Measurements from ENCODE around the gene NT5DC1. TPM values are rescaled to one million over a fixed set of nuclear protein-coding genes. Genes with fewer than 3 reads are reported as not detected.

The NT5DC1 gene
- total RNA-seq, 1 donor from 2014 or later = 29.7 TPM

GRCh38 chr6:116078945-116079344 lies 21.7 kb upstream of the NT5DC1 start:
- H3K27ac Mint-ChIP-seq (ENCODE audit: unreplicated experiment) = no peak overlapping the region
- Histone ChIP-seq H3K4me2 (ENCODE audit: low read length) (no peak overlapping the region), H2AFZ (ENCODE audit: low read depth, low read length) (no peak overlapping the region), H4K20me1 (ENCODE audit: insufficient read depth, low read length) (no peaks in the 10 kb centered on the region), H3K9ac (ENCODE audit: low read length) (no peak overlapping the region), H3K4me1 (ENCODE audit: insufficient read depth, low read length) (peaks cover 3% of the 10 kb centered on the region), H3K27me3 (ENCODE audit: insufficient read depth, low read length) (no peaks in the 10 kb centered on the region), H3K9me3 (ENCODE audit: insufficient read depth, low read depth, low read length) (no peaks in the 10 kb centered on the region), H3K36me3 (ENCODE audit: insufficient read depth, low read length) (no peaks in the 10 kb centered on the region), H3K4me3 (ENCODE audit: insufficient read depth, low read depth, low read length) (no peak overlapping the region), H3K27ac (ENCODE audit: low read depth, low read length) (no peak overlapping the region), H3K79me2 (ENCODE audit: insufficient read depth, low read length) (no peaks in the 10 kb centered on the region)
- H3K4me3 Mint-ChIP-seq (ENCODE audit: unreplicated experiment) = no peak overlapping the region
- DNase-seq (ENCODE audit: low read depth) (no peak), FAIRE-seq (no peak)
- no peaks in the 10 kb centered on the region for H3K4me1 Mint-ChIP-seq (ENCODE audit: low read depth, unreplicated experiment)
- no peaks in the 10 kb centered on the region for H3K36me3 Mint-ChIP-seq (ENCODE audit: low read depth, unreplicated experiment)
- no peaks in the 10 kb centered on the region for H3K9me3 Mint-ChIP-seq (ENCODE audit: unreplicated experiment)
- TF ChIP-seq CTCF (IDR thresholded peaks at IDR 0.05; ENCODE audit: insufficient read depth, low read depth, low read length) (no peak), EZH2 (IDR thresholded peaks at IDR 0.05; ENCODE audit: insufficient read depth, low read length) (no peak)
- no peaks in the 10 kb centered on the region for H3K27me3 Mint-ChIP-seq (ENCODE audit: low read depth, unreplicated experiment)

GRCh38 chr6:116083052-116083451 lies 17.6 kb upstream of the NT5DC1 start:
- no peaks in the 10 kb centered on the region for H3K36me3 ChIP-seq (ENCODE audit: insufficient read depth, low read length)

More at GRCh38 chr6:116083052-116083451, 17.6 kb upstream of the NT5DC1 start:
- FAIRE-seq (no peak), DNase-seq (ENCODE audit: low read depth) (no peak)
- Histone ChIP-seq H3K27ac (ENCODE audit: low read depth, low read length) (no peak overlapping the region), H3K9ac (ENCODE audit: low read length) (no peak overlapping the region), H2AFZ (ENCODE audit: low read depth, low read length) (no peak overlapping the region), H3K4me3 (ENCODE audit: insufficient read depth, low read depth, low read length) (no peak overlapping the region), H3K27me3 (ENCODE audit: insufficient read depth, low read length) (no peaks in the 10 kb centered on the region), H3K79me2 (ENCODE audit: insufficient read depth, low read length) (no peaks in the 10 kb centered on the region), H3K4me1 (ENCODE audit: insufficient read depth, low read length) (no peaks in the 10 kb centered on the region), H4K20me1 (ENCODE audit: insufficient read depth, low read length) (no peaks in the 10 kb centered on the region), H3K9me3 (ENCODE audit: insufficient read depth, low read depth, low read length) (no peaks in the 10 kb centered on the region), H3K4me2 (ENCODE audit: low read length) (no peak overlapping the region)
- H3K27me3 Mint-ChIP-seq (ENCODE audit: low read depth, unreplicated experiment) = no peaks in the 10 kb centered on the region
- H3K9me3 Mint-ChIP-seq (ENCODE audit: unreplicated experiment) = no peaks in the 10 kb centered on the region
- peaks cover 11% of the 10 kb centered on the region for H3K4me1 Mint-ChIP-seq (ENCODE audit: low read depth, unreplicated experiment)
- TF ChIP-seq CTCF (IDR thresholded peaks at IDR 0.05; ENCODE audit: insufficient read depth, low read depth, low read length) (no peak), EZH2 (IDR thresholded peaks at IDR 0.05; ENCODE audit: insufficient read depth, low read length) (no peak)
- no peaks in the 10 kb centered on the region for H3K36me3 Mint-ChIP-seq (ENCODE audit: low read depth, unreplicated experiment)
- H3K4me3 Mint-ChIP-seq (ENCODE audit: unreplicated experiment) = no peak overlapping the region
- H3K27ac Mint-ChIP-seq (ENCODE audit: unreplicated experiment) = no peak overlapping the region

Measured in astrocyte (in vitro differentiated cells and primary cell).